ENCODE measurements around the gene ZNF613. TPM values are rescaled to one million over a fixed set of nuclear protein-coding genes. Genes with fewer than 3 reads are reported as not detected.

ZNF613 gene
- total RNA-seq, 1 experiment from 2014 or later: 2.2 TPM

GRCh38 chr19:51946602-51947001 lies 19.3 kb downstream of the ZNF613 start (continued):
- TF ChIP-seq ZBTB33 (IDR thresholded peaks at IDR 0.05; ENCODE audit: extremely low read depth, insufficient replicate concordance, low read length): no peak
- no peak for TF ChIP-seq POLR2AphosphoS5 (IDR thresholded peaks at IDR 0.05; ENCODE audit: low read depth, low read length)
- no peak for TF ChIP-seq ELF1 (IDR thresholded peaks at IDR 0.05; ENCODE audit: borderline replicate concordance, low read depth)
- TF ChIP-seq, protein P1, sequence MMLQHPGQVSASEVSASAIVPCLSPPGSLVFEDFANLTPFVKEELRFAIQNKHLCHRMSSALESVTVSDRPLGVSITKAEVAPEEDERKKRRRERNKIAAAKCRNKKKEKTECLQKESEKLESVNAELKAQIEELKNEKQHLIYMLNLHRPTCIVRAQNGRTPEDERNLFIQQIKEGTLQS (IDR thresholded peaks at IDR 0.05): no peak
- TF ChIP-seq JUND (IDR thresholded peaks at IDR 0.05): no peak
- TF ChIP-seq RAD21 (IDR thresholded peaks at IDR 0.05; ENCODE audit: low read depth): no peak
- no peak for TF ChIP-seq ZNF274 (IDR thresholded peaks at IDR 0.05; ENCODE audit: low read depth, low read length)

DNA sequence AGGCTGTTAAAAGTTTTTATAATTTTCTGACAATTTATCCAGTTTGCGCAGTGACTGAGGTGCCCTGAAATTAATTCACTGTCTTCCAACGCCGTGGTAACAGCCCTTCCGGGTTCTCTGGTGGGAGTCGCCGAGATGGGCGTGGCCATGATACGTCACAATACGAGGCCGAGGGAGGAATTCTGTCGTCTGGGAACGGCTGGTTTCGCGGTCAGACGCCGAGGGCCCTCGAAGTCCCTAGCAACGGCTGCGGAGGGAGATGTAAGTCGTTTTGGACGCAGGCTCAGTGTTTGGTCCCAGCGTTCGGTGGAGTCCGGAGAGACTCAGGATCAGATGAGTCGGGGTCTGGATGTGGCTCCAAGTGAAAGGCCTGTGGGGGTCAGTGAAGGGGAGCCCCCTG lies 21.7 kb downstream of the ZNF613 start:
- TF ChIP-seq ELF1 (IDR thresholded peaks at IDR 0.05; ENCODE audit: borderline replicate concordance, low read depth) (no peak), SRF (IDR thresholded peaks at IDR 0.05; ENCODE audit: low read depth) (no peak), MAX (IDR thresholded peaks at IDR 0.05) (no peak), POLR2AphosphoS5 (IDR thresholded peaks at IDR 0.05; ENCODE audit: low read depth, low read length) (no peak), CEBPB (IDR thresholded peaks at IDR 0.05; ENCODE audit: low read depth) (no peak), YY1 (IDR thresholded peaks at IDR 0.05; ENCODE audit: extremely low read depth, insufficient replicate concordance, low read depth, low read length) (no peak)
- TF ChIP-seq, protein P2, sequence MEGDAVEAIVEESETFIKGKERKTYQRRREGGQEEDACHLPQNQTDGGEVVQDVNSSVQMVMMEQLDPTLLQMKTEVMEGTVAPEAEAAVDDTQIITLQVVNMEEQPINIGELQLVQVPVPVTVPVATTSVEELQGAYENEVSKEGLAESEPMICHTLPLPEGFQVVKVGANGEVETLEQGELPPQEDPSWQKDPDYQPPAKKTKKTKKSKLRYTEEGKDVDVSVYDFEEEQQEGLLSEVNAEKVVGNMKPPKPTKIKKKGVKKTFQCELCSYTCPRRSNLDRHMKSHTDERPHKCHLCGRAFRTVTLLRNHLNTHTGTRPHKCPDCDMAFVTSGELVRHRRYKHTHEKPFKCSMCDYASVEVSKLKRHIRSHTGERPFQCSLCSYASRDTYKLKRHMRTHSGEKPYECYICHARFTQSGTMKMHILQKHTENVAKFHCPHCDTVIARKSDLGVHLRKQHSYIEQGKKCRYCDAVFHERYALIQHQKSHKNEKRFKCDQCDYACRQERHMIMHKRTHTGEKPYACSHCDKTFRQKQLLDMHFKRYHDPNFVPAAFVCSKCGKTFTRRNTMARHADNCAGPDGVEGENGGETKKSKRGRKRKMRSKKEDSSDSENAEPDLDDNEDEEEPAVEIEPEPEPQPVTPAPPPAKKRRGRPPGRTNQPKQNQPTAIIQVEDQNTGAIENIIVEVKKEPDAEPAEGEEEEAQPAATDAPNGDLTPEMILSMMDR (IDR thresholded peaks at IDR 0.05 in 2 of 3, conservative IDR thresholded peaks at IDR 0.05 in 1 of 3; ENCODE audit: borderline replicate concordance in 1 of 3, insufficient read depth in 1 of 3, low read depth in 2 of 3, low read length in 2 of 3): no peak
- TF ChIP-seq, protein P3, sequence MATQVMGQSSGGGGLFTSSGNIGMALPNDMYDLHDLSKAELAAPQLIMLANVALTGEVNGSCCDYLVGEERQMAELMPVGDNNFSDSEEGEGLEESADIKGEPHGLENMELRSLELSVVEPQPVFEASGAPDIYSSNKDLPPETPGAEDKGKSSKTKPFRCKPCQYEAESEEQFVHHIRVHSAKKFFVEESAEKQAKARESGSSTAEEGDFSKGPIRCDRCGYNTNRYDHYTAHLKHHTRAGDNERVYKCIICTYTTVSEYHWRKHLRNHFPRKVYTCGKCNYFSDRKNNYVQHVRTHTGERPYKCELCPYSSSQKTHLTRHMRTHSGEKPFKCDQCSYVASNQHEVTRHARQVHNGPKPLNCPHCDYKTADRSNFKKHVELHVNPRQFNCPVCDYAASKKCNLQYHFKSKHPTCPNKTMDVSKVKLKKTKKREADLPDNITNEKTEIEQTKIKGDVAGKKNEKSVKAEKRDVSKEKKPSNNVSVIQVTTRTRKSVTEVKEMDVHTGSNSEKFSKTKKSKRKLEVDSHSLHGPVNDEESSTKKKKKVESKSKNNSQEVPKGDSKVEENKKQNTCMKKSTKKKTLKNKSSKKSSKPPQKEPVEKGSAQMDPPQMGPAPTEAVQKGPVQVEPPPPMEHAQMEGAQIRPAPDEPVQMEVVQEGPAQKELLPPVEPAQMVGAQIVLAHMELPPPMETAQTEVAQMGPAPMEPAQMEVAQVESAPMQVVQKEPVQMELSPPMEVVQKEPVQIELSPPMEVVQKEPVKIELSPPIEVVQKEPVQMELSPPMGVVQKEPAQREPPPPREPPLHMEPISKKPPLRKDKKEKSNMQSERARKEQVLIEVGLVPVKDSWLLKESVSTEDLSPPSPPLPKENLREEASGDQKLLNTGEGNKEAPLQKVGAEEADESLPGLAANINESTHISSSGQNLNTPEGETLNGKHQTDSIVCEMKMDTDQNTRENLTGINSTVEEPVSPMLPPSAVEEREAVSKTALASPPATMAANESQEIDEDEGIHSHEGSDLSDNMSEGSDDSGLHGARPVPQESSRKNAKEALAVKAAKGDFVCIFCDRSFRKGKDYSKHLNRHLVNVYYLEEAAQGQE (IDR thresholded peaks at IDR 0.05; ENCODE audit: low read depth): no peak
- no peaks in the 10 kb centered on the region for H4K20me1 ChIP-seq (ENCODE audit: insufficient read depth)
- H3K9me3 ChIP-seq (ENCODE audit: control insufficient read depth in 1 of 2, insufficient read depth in 1 of 2, low read depth in 1 of 2, low read length in 2 of 2): peaks cover 20 to 42% of the 10 kb centered on the region in 2 experiments; a peak in 3 of 4 replicates
- no peak overlapping the region for H3K9ac ChIP-seq (ENCODE audit: low read length)
- H3K79me2 ChIP-seq (ENCODE audit: insufficient read depth, low read length): no peaks in the 10 kb centered on the region
- H2AFZ ChIP-seq (ENCODE audit: low read depth, low read length, poor library complexity, severe bottlenecking): no peak overlapping the region
- intact Hi-C loops (cut with micrococcal nuclease): no loop called here
- H3K36me3 ChIP-seq (ENCODE audit: control insufficient read depth in 1 of 2, insufficient read depth in 2 of 2, low read length in 2 of 2): peaks cover 2 to 14% of the 10 kb centered on the region in 2 experiments; a peak in 3 of 4 replicates
- CTCF ChIA-PET: no interaction called here
- H3K4me2 ChIP-seq (ENCODE audit: low read length): no peak overlapping the region
- no TSS peak for BruUV-seq (replicated peaks)
- no peak overlapping the region for H3K4me3 ChIP-seq (replicated peaks in 1 of 2; ENCODE audit: low read depth in 1 of 2, low read length in 2 of 2)
- DNase-seq (ENCODE audit: low read depth, low spot score) (no peak), ATAC-seq (no peak)
- H3K4me1 ChIP-seq (ENCODE audit: control insufficient read depth in 1 of 2, insufficient read depth in 2 of 2, low read length in 2 of 2): no peaks in the 10 kb centered on the region
- POLR2A ChIA-PET: no interaction called here
- H3K27ac ChIP-seq (ENCODE audit: low read depth, low read length): no peak overlapping the region
- no peaks in the 10 kb centered on the region for H3K27me3 ChIP-seq (ENCODE audit: insufficient read depth, low read length)
- H3K9me2 ChIP-seq (ENCODE audit: insufficient read depth): no peaks in the 10 kb centered on the region
- RAD21 ChIA-PET (ENCODE audit: low non-redundant PET in 1 of 2, low total read pairs in 2 of 2, uncharacterized antibody in 2 of 2, unreplicated experiment in 2 of 2): no interaction called here

Measured in HCT116 (cell line).